Measurements from ENCODE around the gene STARD13.

DNA sequence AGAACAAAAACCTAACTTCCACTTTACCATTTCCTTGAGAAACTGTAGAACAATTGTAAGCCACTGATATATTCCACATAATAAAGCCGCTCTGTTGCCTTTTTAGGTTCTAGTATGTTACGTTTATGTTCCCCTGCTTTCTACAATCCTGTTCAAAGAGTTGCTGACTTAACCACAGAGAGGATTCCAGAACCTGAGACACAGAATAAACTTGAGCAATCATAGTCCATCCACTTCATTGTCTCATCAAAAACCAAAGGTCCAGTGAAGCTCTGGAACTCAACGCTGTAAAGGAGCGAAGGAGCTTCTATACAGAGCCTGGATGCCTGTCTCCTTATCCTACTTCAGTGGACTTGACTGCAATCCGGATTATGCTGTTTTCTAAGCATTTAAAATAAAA is 4.6 kb downstream of the STARD13 start:
- TF ChIP-seq, protein P1, sequence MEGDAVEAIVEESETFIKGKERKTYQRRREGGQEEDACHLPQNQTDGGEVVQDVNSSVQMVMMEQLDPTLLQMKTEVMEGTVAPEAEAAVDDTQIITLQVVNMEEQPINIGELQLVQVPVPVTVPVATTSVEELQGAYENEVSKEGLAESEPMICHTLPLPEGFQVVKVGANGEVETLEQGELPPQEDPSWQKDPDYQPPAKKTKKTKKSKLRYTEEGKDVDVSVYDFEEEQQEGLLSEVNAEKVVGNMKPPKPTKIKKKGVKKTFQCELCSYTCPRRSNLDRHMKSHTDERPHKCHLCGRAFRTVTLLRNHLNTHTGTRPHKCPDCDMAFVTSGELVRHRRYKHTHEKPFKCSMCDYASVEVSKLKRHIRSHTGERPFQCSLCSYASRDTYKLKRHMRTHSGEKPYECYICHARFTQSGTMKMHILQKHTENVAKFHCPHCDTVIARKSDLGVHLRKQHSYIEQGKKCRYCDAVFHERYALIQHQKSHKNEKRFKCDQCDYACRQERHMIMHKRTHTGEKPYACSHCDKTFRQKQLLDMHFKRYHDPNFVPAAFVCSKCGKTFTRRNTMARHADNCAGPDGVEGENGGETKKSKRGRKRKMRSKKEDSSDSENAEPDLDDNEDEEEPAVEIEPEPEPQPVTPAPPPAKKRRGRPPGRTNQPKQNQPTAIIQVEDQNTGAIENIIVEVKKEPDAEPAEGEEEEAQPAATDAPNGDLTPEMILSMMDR (IDR thresholded peaks at IDR 0.05) = no peak
- TF ChIP-seq EZH2 (IDR thresholded peaks at IDR 0.05) = no peak
- TF ChIP-seq EZH2phosphoT487 (IDR thresholded peaks at IDR 0.05) = no peak
